Chondrocyte (in vitro differentiated cells): ENCODE measurements around the gene CPLX3. TPM values are rescaled to one million over a fixed set of nuclear protein-coding genes. Genes with fewer than 3 reads are reported as not detected.

Experiments
- DNase-seq: peaks from one replicate; pipeline ENCODE4 v3.0.0; 2021; ENCODE audit warnings: mixed read lengths, low spot score
- H3K27ac Mint-ChIP-seq: one replicate; pipeline ENCODE4 v1.8.0; 2021; ENCODE audit warnings: mild to moderate bottlenecking, moderate library complexity, mixed read lengths; ENCODE audit not compliant: unreplicated experiment
- H3K27me3 Mint-ChIP-seq: 2 replicates; pipeline ENCODE4 v1.8.0; 2021; ENCODE audit warnings: low read depth, mixed read lengths
- H3K36me3 Mint-ChIP-seq: 2 replicates; pipeline ENCODE4 v1.8.0; 2021; ENCODE audit warnings: low read depth, mixed read lengths
- H3K4me1 Mint-ChIP-seq: 2 replicates; pipeline ENCODE4 v1.8.0; 2021; ENCODE audit warnings: low read depth, mild to moderate bottlenecking, mixed read lengths
- H3K4me3 Mint-ChIP-seq: one replicate; pipeline ENCODE4 v1.8.0; 2021; ENCODE audit warnings: mild to moderate bottlenecking, moderate library complexity, mixed read lengths; ENCODE audit not compliant: unreplicated experiment
- H3K9me3 Mint-ChIP-seq: 2 replicates; pipeline ENCODE4 v1.8.0; 2021; ENCODE audit warnings: low read depth, mixed read lengths
- CTCF ChIP-seq: fragments of 200-600 bp; sonication (generic); IDR thresholded peaks from 2 replicates; pipeline ENCODE4 v1.5.0; 2021; ENCODE audit warnings: antibody characterized with exemption, mild to moderate bottlenecking, moderate library complexity
- microRNA-seq: library from miRNA; unstranded; fragments of <30 nt; microRNA quantifications from one replicate; pipeline ENCODE4 v1.2.0, GENCODE V29; 2020; ENCODE audit warnings: borderline number of aligned reads
- total RNA-seq: library from RNA; stranded (reverse); gene quantifications from 3 replicates; pipeline ENCODE4 v1.2.1, GENCODE V29; 2021

CPLX3 gene
- total RNA-seq, 1 donor from 2014 or later = not detected

GRCh38 chr15:74872702-74873035 is 46.2 kb downstream of the CPLX3 start:
- Mint-ChIP-seq H3K9me3 (no peaks in the 10 kb centered on the region), H3K4me1 (peaks cover 50% of the 10 kb centered on the region), H3K27ac (peak overlapping the region; percentile 98), H3K27me3 (no peaks in the 10 kb centered on the region), H3K36me3 (no peaks in the 10 kb centered on the region), H3K4me3 (peak overlapping the region; percentile 90)
- TF ChIP-seq CTCF = no peak
- no peak for DNase-seq

GRCh38 chr15:74873036-74873755 is 46.8 kb downstream of the CPLX3 start, which contains the start of gene SCAMP2:
SCAMP2 (minus strand) TSS chr15:74873365; CDS start chr15:74873255, 110 bp downstream.
- Mint-ChIP-seq H3K27me3 (no peaks in the 10 kb centered on the region), H3K4me3 (peak within 1 kb of the TSS; percentile 90), H3K27ac (peak within 1 kb of the TSS; percentile 98)

GRCh38 chr15:74873756-74874424 is 47.5 kb downstream of the CPLX3 start:
- H3K36me3 Mint-ChIP-seq = no peaks in the 10 kb centered on the region
- H3K4me1 Mint-ChIP-seq = peaks cover 40% of the 10 kb centered on the region
- peak overlapping the region; percentile 84 for H3K27ac Mint-ChIP-seq

More at GRCh38 chr15:74873036-74873755, 46.8 kb downstream of the CPLX3 start, which contains the start of gene SCAMP2:
- TF ChIP-seq CTCF = no peak
- Mint-ChIP-seq H3K36me3 (no peaks in the 10 kb centered on the region), H3K4me1 (peaks cover 45% of the 10 kb centered on the region), H3K9me3 (no peaks in the 10 kb centered on the region)
- DNase-seq = peak; percentile 98

GRCh38 chr15:74878273-74878672 is 51.8 kb downstream of the CPLX3 start:
- no peaks in the 10 kb centered on the region for H3K27me3 Mint-ChIP-seq
- no peak for DNase-seq
- H3K4me1 Mint-ChIP-seq = peaks cover 4% of the 10 kb centered on the region
- H3K27ac Mint-ChIP-seq = no peak overlapping the region
- no peaks in the 10 kb centered on the region for H3K9me3 Mint-ChIP-seq
- no peaks in the 10 kb centered on the region for H3K36me3 Mint-ChIP-seq
- TF ChIP-seq CTCF = no peak
- H3K4me3 Mint-ChIP-seq = no peak overlapping the region

More at GRCh38 chr15:74873756-74874424, 47.5 kb downstream of the CPLX3 start:
- H3K4me3 Mint-ChIP-seq = peak overlapping the region; percentile 90
- no peak for TF ChIP-seq CTCF
- no peak for DNase-seq
- no peaks in the 10 kb centered on the region for H3K9me3 Mint-ChIP-seq
- H3K27me3 Mint-ChIP-seq = no peaks in the 10 kb centered on the region

Small RNAs within 50 kb of the gene (microRNA-seq; reads per million reads assigned to microRNA genes)
- gene MIR4513 (not detected), gene MIR6882 (1.7 reads per million)

Other genes starting within 250 kb of the CPLX3 start
- gene CLK3, start 210.8 kb upstream of the CPLX3 start, total RNA-seq = 43.0 to 48.6 TPM (median 44.5 TPM) in 3 replicates
- 32.8 to 46.0 TPM (median 41.0 TPM) in 3 replicates for gene EDC3, start 130.6 kb upstream of the CPLX3 start, total RNA-seq
- 0.22 to 0.67 TPM (median 0.27 TPM) in 3 replicates for gene CYP1A1, start 101.1 kb upstream of the CPLX3 start, total RNA-seq
- not detected in 3 replicates for gene CYP1A2, start 77.8 kb upstream of the CPLX3 start, total RNA-seq
- gene CSK, start 44.5 kb upstream of the CPLX3 start, total RNA-seq = 39.9 to 47.4 TPM (median 41.5 TPM) in 3 replicates
- 0.82 TPM in 1 of 3 replicates, not detected in the others for gene LMAN1L, start 13.8 kb upstream of the CPLX3 start, total RNA-seq
- 24.3 to 29.0 TPM (median 24.5 TPM) in 3 replicates for gene ULK3, start 16.5 kb downstream of the CPLX3 start, total RNA-seq
- 67.4 to 75.5 TPM (median 67.9 TPM) in 3 replicates for gene SCAMP2, start 46.7 kb downstream of the CPLX3 start, total RNA-seq
- gene MPI, start 63.4 kb downstream of the CPLX3 start, total RNA-seq = 27.6 to 29.2 TPM (median 28.2 TPM) in 3 replicates
- gene FAM219B, start 80.2 kb downstream of the CPLX3 start, total RNA-seq = 78.0 to 97.6 TPM (median 89.9 TPM) in 3 replicates
- 126 to 133 TPM (median 131 TPM) in 3 replicates for gene COX5A, start 111.4 kb downstream of the CPLX3 start, total RNA-seq
- gene RPP25, start 130.1 kb downstream of the CPLX3 start, total RNA-seq = 12.2 to 17.8 TPM (median 17.7 TPM) in 3 replicates
- gene SCAMP5, start 168.9 kb downstream of the CPLX3 start, total RNA-seq = 20.6 to 29.3 TPM (median 22.4 TPM) in 3 replicates
- 7.3 to 12.9 TPM (median 8.7 TPM) in 3 replicates for gene PPCDC, start 197.0 kb downstream of the CPLX3 start, total RNA-seq